Hematopoietic multipotent progenitor cell (in vitro differentiated cells): ENCODE measurements around the gene YIPF4. TPM values are rescaled to one million over a fixed set of nuclear protein-coding genes. Genes with fewer than 3 reads are reported as not detected.
"Not testable (repeated sequence)": the region's sequence is repeated elsewhere in the genome, so short reads cannot be mapped to it uniquely, and the experiment has no call there.

ENCODE experiments used
- DNase-seq, 3 donors: peaks; one replicate each; pipeline ENCODE4 v3.0.0-alpha.2; 2011 to 2015; ENCODE audit warnings: low read depth in 2 of 3, low spot score in 2 of 3
- total RNA-seq: library from RNA; depleted of rRNA; stranded (reverse); fragments of >200 nt; gene quantifications from one replicate; pipeline ENCODE4 v1.2.3, GENCODE V29; 2012

The YIPF4 gene
- 7.8 TPM for total RNA-seq

GRCh38 chr2:32277674-32278477 lies at the start of gene YIPF4:
TSS of gene YIPF4 (plus strand) at chr2:32277904. CDS start at chr2:32278156, 252 bp downstream.
- peak; percentile 77 to 97 (median 93) for DNase-seq

GRCh38 chr2:32228181-32228580 lies 49.5 kb upstream of the YIPF4 start:
- no peak for DNase-seq

- no peak for DNase-seq
Observed at GRCh38 chr2:32229635-32230034, 48.1 kb upstream of the YIPF4 start.

- DNase-seq, result no peak
Observed at GRCh38 chr2:32231959-32232358, 45.7 kb upstream of the YIPF4 start.

- no peak for DNase-seq
Observed at GRCh38 chr2:32235315-32235714, 42.4 kb upstream of the YIPF4 start.

GRCh38 chr2:32237488-32237887 lies 40.2 kb upstream of the YIPF4 start:
- no peak for DNase-seq

- DNase-seq, result no peak
Observed at GRCh38 chr2:32237996-32238395, 39.7 kb upstream of the YIPF4 start.

- DNase-seq, result no peak
Observed at GRCh38 chr2:32242331-32242730, 35.4 kb upstream of the YIPF4 start.

GRCh38 chr2:32246911-32247310 lies 30.8 kb upstream of the YIPF4 start:
- no peak for DNase-seq

GRCh38 chr2:32248299-32248698 lies 29.4 kb upstream of the YIPF4 start:
- no peak for DNase-seq

GRCh38 chr2:32249731-32250236 lies 27.9 kb upstream of the YIPF4 start:
- no peak for DNase-seq

GRCh38 chr2:32250290-32250689 lies 27.4 kb upstream of the YIPF4 start:
- no peak for DNase-seq

- no peak for DNase-seq
Observed at GRCh38 chr2:32258242-32258641, 19.5 kb upstream of the YIPF4 start.

- peak in 1 of 3 donors; percentile 7 for DNase-seq
Observed at GRCh38 chr2:32260376-32260775, 17.3 kb upstream of the YIPF4 start.

- peak in 1 of 3 donors; percentile 54 for DNase-seq
Observed at GRCh38 chr2:32262105-32262504, 15.6 kb upstream of the YIPF4 start.

- peak in 2 of 3 donors; percentile 35 to 63 for DNase-seq
Observed at GRCh38 chr2:32264422-32265105, 13.1 kb upstream of the YIPF4 start, which contains the start of gene NLRC4. TSS of gene NLRC4 (minus strand) at chr2:32264886. CDS start at chr2:32256775, 8,111 bp downstream.

GRCh38 chr2:32271063-32271462 lies 6.6 kb upstream of the YIPF4 start:
- DNase-seq, result no peak

GRCh38 chr2:32272279-32272678 lies 5.4 kb upstream of the YIPF4 start:
- DNase-seq, result no peak

GRCh38 chr2:32274289-32274688 lies 3.4 kb upstream of the YIPF4 start:
- no peak for DNase-seq

- DNase-seq, result not testable (repeated sequence)
Observed at GRCh38 chr2:32275790-32276189, 1.9 kb upstream of the YIPF4 start.

- peak in 2 of 3 donors; percentile 1 to 5 for DNase-seq
Observed at GRCh38 chr2:32277363-32277673, 386 bp upstream of the YIPF4 start.

GRCh38 chr2:32278478-32278853 lies 762 bp downstream of the YIPF4 start:
- no peak for DNase-seq
